ENCODE data around the gene LNX1. TPM values are rescaled to one million over a fixed set of nuclear protein-coding genes. Genes with fewer than 3 reads are reported as not detected.

LNX1 gene
- total and polyA plus RNA-seq, 2 of the 13 experiments (the other 11 are each of a cell fraction or from before 2014, with no cell fraction given) = 0.49 TPM

- TF ChIP-seq NCOR1 (IDR thresholded peaks at IDR 0.05; ENCODE audit: borderline replicate concordance, low read length) = peak; percentile 12; the same call in 1 of the 2 replicates
- peak; percentile 78 for TF ChIP-seq ZNF503 (CRISPR knock-in tag; IDR thresholded peaks at IDR 0.05)
- TF ChIP-seq TBX3 (IDR thresholded peaks at IDR 0.05; ENCODE audit: borderline replicate concordance) = peak; percentile 98
- TF ChIP-seq SOX6 (IDR thresholded peaks at IDR 0.05) = no peak
- 0 out of 2 replicates have a peak, but pooled peaks have one; percentile 12 for TF ChIP-seq SOX6 (CRISPR knock-in tag; IDR thresholded peaks at IDR 0.05)
- TF ChIP-seq GMEB1 (CRISPR knock-in tag; IDR thresholded peaks at IDR 0.05; ENCODE audit: borderline replicate concordance) = no peak
- TF ChIP-seq CREB1 (IDR thresholded peaks at IDR 0.05) = no peak
- TF ChIP-seq CREB1 (CRISPR knock-in tag; IDR thresholded peaks at IDR 0.05) = 0 out of 2 replicates have a peak, but pooled peaks have one; percentile 15
- no peak for TF ChIP-seq SIN3A (IDR thresholded peaks at IDR 0.05; ENCODE audit: borderline replicate concordance, low read depth, low read length)
- TF ChIP-seq ISL2 (CRISPR knock-in tag; IDR thresholded peaks at IDR 0.05) = 0 out of 2 replicates have a peak, but pooled peaks have one; percentile 36
These were observed 135.5 kb downstream of the LNX1 start (continued) for GRCh38 chr4:53455766-53456165.

GRCh38 chr4:53453385-53453784 is 137.9 kb downstream of the LNX1 start:
- CTCF ChIA-PET (ENCODE audit: low intra/inter-chr PET ratio, low total read pairs) = no interaction called here
- DNase-seq (ENCODE audit: low spot score) = no peak
- ATAC-seq = no peak
- intact Hi-C loops (cut with micrococcal nuclease; ENCODE audit: unreplicated experiment) (no loop called here), in situ Hi-C loops (cut with HindIII; ENCODE audit: extremely low pct_ligation_motif_present, low pct_unique_long_range_greater_than_20kb) (no loop called here)
- Histone ChIP-seq H3K9ac (ENCODE audit: insufficient read depth, low read depth, low read length) (no peak overlapping the region), H3K4me1 (ENCODE audit: insufficient read depth, low read length) (peaks cover 10% of the 10 kb centered on the region), H3K27ac (ENCODE audit: extremely low read length, insufficient read depth, low read length) (no peak overlapping the region), H3K9me3 (ENCODE audit: low read length) (no peaks in the 10 kb centered on the region), H3K27me3 (ENCODE audit: control insufficient read depth in 1 of 2, insufficient read depth in 2 of 2, low read length in 2 of 2) (no peaks in the 10 kb centered on the region), H2AFZ (ENCODE audit: low read length) (no peak overlapping the region), H4K20me1 (ENCODE audit: insufficient read depth, low read length) (peaks cover 1% of the 10 kb centered on the region), H3K36me3 (replicated peaks in 1 of 2; ENCODE audit: control insufficient read depth in 1 of 2, insufficient read depth in 2 of 2, low read length in 2 of 2) (peaks cover 12 to 31% of the 10 kb centered on the region in 2 experiments; a peak in 4 of 5 replicates), H3K79me2 (ENCODE audit: insufficient read depth, low read length) (no peaks in the 10 kb centered on the region), H3K4me2 (ENCODE audit: low read depth, low read length) (no peak overlapping the region), H3K4me3 (replicated peaks in 1 of 3; ENCODE audit: insufficient read depth in 1 of 3, low read depth in 2 of 3, low read length in 3 of 3) (no peak overlapping the region)
- 95% methylated on average over 2 of the region's 2 CpGs for WGBS (ENCODE audit: low lambda C conversion rate)
- TF ChIP-seq ZNF510 (CRISPR knock-in tag; IDR thresholded peaks at IDR 0.05; ENCODE audit: low read depth) (no peak), IRF9 (CRISPR knock-in tag; IDR thresholded peaks at IDR 0.05; ENCODE audit: borderline replicate concordance) (no peak), ZNF619 (CRISPR knock-in tag; IDR thresholded peaks at IDR 0.05) (no peak), SATB2 (CRISPR knock-in tag; IDR thresholded peaks at IDR 0.05) (no peak)
- POLR2A ChIA-PET = no interaction called here
- FAIRE-seq = no peak
- BruUV-seq (replicated peaks) = no TSS peak

All from HepG2 (cell line).